ENCODE results near the gene NRDE2. TPM values are rescaled to one million over a fixed set of nuclear protein-coding genes. Genes with fewer than 3 reads are reported as not detected.

NRDE2 gene
- total and polyA plus RNA-seq, 2 experiments from 2014 or later, result 20.0 to 21.9 TPM

- Histone ChIP-seq H3K27me3 (no peaks in the 10 kb centered on the region), H3K36me3 (replicated peaks; ENCODE audit: insufficient read depth, low read depth) (no peaks in the 10 kb centered on the region), H3K9me2 (replicated peaks; ENCODE audit: insufficient read depth) (no peaks in the 10 kb centered on the region), H3K27ac (no peak overlapping the region), H2AFZ (no peak overlapping the region), H4K20me1 (ENCODE audit: insufficient read depth, poor library complexity, severe bottlenecking) (no peaks in the 10 kb centered on the region), H3K4me2 (no peak overlapping the region), H3K79me2 (no peaks in the 10 kb centered on the region), H3K4me3 (no peak overlapping the region), H3K9me3 (ENCODE audit: low read depth) (no peaks in the 10 kb centered on the region), H3K4me1 (ENCODE audit: insufficient read depth) (peaks cover 11% of the 10 kb centered on the region)
- TF ChIP-seq CTCF (IDR thresholded peaks at IDR 0.05; ENCODE audit: poor library complexity), result no peak
- no peak for TF ChIP-seq EZH2phosphoT487 (IDR thresholded peaks at IDR 0.05; ENCODE audit: low read depth, severe bottlenecking, unreplicated experiment)
- no peak for TF ChIP-seq EZH2 (IDR thresholded peaks at IDR 0.05; ENCODE audit: borderline replicate concordance)
- WGBS (ENCODE audit: low lambda C conversion rate, missing lambda C conversion rate), result 87% methylated on average over 7 of the region's 7 CpGs
- DNase-seq (ENCODE audit: low spot score), result no peak
Observed at GRCh38 chr14:90361865-90362557, 30.3 kb upstream of the NRDE2 start.

DNA sequence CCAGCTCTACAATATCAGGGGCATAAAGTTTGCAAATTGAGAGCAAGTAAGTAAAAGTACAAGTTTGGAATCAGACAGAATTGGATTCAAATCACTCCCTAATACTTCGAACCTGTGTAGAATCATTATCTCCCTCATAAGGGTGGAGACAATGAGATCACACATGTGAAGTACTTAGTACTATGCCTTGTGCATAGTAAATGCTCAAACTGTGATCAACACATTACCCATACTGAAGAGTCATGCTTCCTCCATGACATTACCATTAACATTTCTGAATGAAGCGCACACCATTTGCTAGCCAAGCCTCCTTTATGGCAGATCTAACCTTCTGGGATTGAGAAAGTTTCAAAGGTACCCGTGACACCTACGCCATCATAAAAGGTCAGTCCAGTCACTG is 26.6 kb upstream of the NRDE2 start:
- Histone ChIP-seq H2AFZ (no peak overlapping the region), H3K4me1 (ENCODE audit: insufficient read depth) (peaks cover 10% of the 10 kb centered on the region), H3K9me2 (replicated peaks; ENCODE audit: insufficient read depth) (no peaks in the 10 kb centered on the region), H3K9me3 (ENCODE audit: low read depth) (no peaks in the 10 kb centered on the region), H4K20me1 (ENCODE audit: insufficient read depth, poor library complexity, severe bottlenecking) (no peaks in the 10 kb centered on the region), H3K79me2 (no peaks in the 10 kb centered on the region), H3K36me3 (replicated peaks; ENCODE audit: insufficient read depth, low read depth) (no peaks in the 10 kb centered on the region), H3K27ac (no peak overlapping the region), H3K27me3 (no peaks in the 10 kb centered on the region), H3K4me2 (no peak overlapping the region), H3K4me3 (no peak overlapping the region)
- 90% methylated on average over 4 of the region's 4 CpGs for WGBS (ENCODE audit: low lambda C conversion rate, missing lambda C conversion rate)
- DNase-seq (ENCODE audit: low spot score), result no peak
- TF ChIP-seq EZH2phosphoT487 (IDR thresholded peaks at IDR 0.05; ENCODE audit: low read depth, severe bottlenecking, unreplicated experiment), result no peak
- no peak for TF ChIP-seq EZH2 (IDR thresholded peaks at IDR 0.05; ENCODE audit: borderline replicate concordance)
- no peak for TF ChIP-seq CTCF (IDR thresholded peaks at IDR 0.05; ENCODE audit: poor library complexity)

DNA sequence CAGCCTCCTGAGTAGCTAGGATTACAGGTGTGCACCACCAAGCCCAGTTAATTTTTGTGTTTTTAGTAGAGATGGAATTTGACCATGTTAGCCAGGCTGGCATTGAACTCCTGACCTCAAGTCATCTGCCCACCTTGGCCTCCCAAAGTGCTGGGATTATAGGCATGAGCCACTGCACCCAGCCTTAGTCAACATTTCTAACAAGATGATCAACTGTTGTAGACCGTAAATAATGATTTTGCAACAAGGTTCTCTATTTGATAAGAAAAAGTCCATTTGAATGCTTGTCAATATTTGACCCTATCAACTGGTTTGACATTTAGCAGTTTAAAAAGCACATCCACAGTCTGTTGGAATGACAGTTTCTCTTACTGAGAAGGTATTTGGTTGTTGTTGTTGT is 25.2 kb upstream of the NRDE2 start:
- Histone ChIP-seq H4K20me1 (ENCODE audit: insufficient read depth, poor library complexity, severe bottlenecking) (no peaks in the 10 kb centered on the region), H2AFZ (no peak overlapping the region), H3K36me3 (replicated peaks; ENCODE audit: insufficient read depth, low read depth) (no peaks in the 10 kb centered on the region), H3K4me3 (no peak overlapping the region), H3K27ac (no peak overlapping the region), H3K79me2 (no peaks in the 10 kb centered on the region), H3K27me3 (no peaks in the 10 kb centered on the region), H3K9me2 (replicated peaks; ENCODE audit: insufficient read depth) (no peaks in the 10 kb centered on the region), H3K4me1 (ENCODE audit: insufficient read depth) (peaks cover 10% of the 10 kb centered on the region), H3K9me3 (ENCODE audit: low read depth) (no peaks in the 10 kb centered on the region), H3K4me2 (no peak overlapping the region)
- no peak for DNase-seq (ENCODE audit: low spot score)
- 64% methylated on average over 1 of the region's 1 CpG for WGBS (ENCODE audit: low lambda C conversion rate, missing lambda C conversion rate)
- no peak for TF ChIP-seq EZH2phosphoT487 (IDR thresholded peaks at IDR 0.05; ENCODE audit: low read depth, severe bottlenecking, unreplicated experiment)

DNA sequence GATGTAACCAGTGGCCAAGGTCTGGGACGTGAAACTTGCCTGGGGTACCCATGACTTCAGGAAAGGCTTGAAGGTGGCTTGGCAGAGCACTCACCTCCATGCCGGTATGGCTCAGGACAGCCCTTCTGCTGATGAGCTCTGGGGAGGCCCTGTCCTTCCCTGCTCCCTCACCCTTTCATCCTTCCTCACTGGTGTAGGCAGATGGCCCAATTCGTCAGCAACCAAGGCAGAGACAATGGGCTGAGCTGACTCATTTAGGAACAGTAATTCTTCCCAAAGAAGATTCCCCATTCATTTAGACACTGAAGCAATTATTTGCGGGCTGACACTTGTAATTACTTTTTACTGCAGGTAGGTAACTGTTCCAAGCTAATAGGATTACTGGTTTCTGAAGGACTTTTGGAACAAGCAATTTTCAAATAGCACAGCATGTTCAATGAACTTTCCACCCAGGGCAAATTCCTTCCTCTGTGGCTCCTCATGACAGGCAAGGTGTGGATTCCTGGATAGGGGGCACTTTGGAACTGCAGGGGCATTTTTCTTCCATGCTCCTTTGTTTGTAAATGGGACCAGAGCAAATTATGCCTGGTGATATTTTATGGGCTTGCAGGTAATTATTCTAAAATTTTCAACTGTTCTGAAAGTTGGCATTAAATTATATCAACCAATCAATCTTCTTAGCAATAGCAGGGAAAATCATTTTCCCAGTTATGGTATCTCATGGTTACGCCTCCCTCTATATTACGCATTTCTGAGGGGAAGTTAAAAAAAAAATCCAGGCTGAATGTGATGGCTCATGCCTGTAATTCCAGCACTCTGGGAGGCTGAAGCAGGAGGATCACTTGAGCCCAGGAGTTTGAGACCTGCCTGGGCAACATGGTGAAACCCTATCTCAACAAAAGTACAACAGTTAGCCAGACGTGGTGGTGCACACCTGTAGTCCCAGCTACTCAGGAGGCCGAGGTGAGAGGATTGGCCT is 24.1 kb upstream of the NRDE2 start:
- DNase-seq (ENCODE audit: low spot score), result peak; percentile 28
- H3K79me2 ChIP-seq, result no peaks in the 10 kb centered on the region
- H3K27me3 ChIP-seq, result no peaks in the 10 kb centered on the region
- peak overlapping the region; percentile 67 for H3K27ac ChIP-seq
- no peak overlapping the region for H3K4me3 ChIP-seq
- no peaks in the 10 kb centered on the region for H3K36me3 ChIP-seq (replicated peaks; ENCODE audit: insufficient read depth, low read depth)
- no peaks in the 10 kb centered on the region for H4K20me1 ChIP-seq (ENCODE audit: insufficient read depth, poor library complexity, severe bottlenecking)
- WGBS (ENCODE audit: low lambda C conversion rate, missing lambda C conversion rate), result 78% methylated on average over 8 of the region's 8 CpGs
- no peaks in the 10 kb centered on the region for H3K9me3 ChIP-seq (ENCODE audit: low read depth)
- peaks cover 10% of the 10 kb centered on the region for H3K4me1 ChIP-seq (ENCODE audit: insufficient read depth)
- peak overlapping the region; percentile 25 for H3K4me2 ChIP-seq
- no peak overlapping the region for H2AFZ ChIP-seq
- TF ChIP-seq EZH2phosphoT487 (IDR thresholded peaks at IDR 0.05; ENCODE audit: low read depth, severe bottlenecking, unreplicated experiment), result no peak
- no peaks in the 10 kb centered on the region for H3K9me2 ChIP-seq (replicated peaks; ENCODE audit: insufficient read depth)

Measured in hepatocyte (in vitro differentiated cells).